K562 (cell line): ENCODE results near the gene MAN2B1. TPM values are rescaled to one million over a fixed set of nuclear protein-coding genes. Genes with fewer than 3 reads are reported as not detected.

Source experiments
- ADNP ChIP-seq: fragments of 200-800 bp; sonication (Bioruptor generic); IDR thresholded peaks from 2 replicates; pipeline ENCODE4 v1.6.1; 2016; ENCODE audit warnings: missing genetic modification characterization, missing compliant biosample characterization
- DIDO1 ChIP-seq: fragments of 450-650 bp; IDR thresholded peaks from 2 replicates; pipeline ENCODE4 v1.6.1; 2016; ENCODE audit warnings: low read depth, missing biosample characterization, missing genetic modification characterization
- ERF ChIP-seq: fragments of 450-650 bp; formaldehyde crosslinking; IDR thresholded peaks from 2 replicates; pipeline ENCODE4 v1.4.0; 2020; ENCODE audit warnings: mild to moderate bottlenecking, mixed read lengths
- ETS1 ChIP-seq: conservative IDR thresholded peaks from 2 replicates; pipeline ENCODE4 v1.6.1; 2011; ENCODE audit warnings: low read depth, mild to moderate bottlenecking, low read length; ENCODE audit not compliant: control insufficient read depth
- MNT ChIP-seq, 2 experiments: fragments of 450-650 bp; conservative IDR thresholded peaks; 2 replicates each; pipeline ENCODE4 v1.6.1; 2017; ENCODE audit warnings: mild to moderate bottlenecking in 2 of 2, moderate library complexity in 2 of 2
- MYBL2 ChIP-seq, 2 experiments: fragments of 450-650 bp in 1 of 2; sonication (generic) in 1 of 2; formaldehyde crosslinking in 1 of 2; IDR thresholded peaks; 2 replicates each; pipeline versions ENCODE4 v1.6.1 to v1.8.1; 2017 to 2022; ENCODE audit warnings: borderline replicate concordance in 1 of 2, inconsistent platforms in 1 of 2, low read depth in 1 of 2, mild to moderate bottlenecking in 1 of 2, missing genetic modification reagents in 1 of 2, moderate library complexity in 1 of 2
- NFATC3 ChIP-seq: fragments of 450-650 bp; IDR thresholded peaks from 2 replicates; pipeline ENCODE4 v1.6.1; 2017; ENCODE audit warnings: mild to moderate bottlenecking
- SMAD2 ChIP-seq: fragments of 150-350 bp; IDR thresholded peaks from 2 replicates; pipeline ENCODE4 v1.6.1; 2014; ENCODE audit warnings: low read depth, mild to moderate bottlenecking, low read length
- SP1 ChIP-seq: sonication (generic); formaldehyde crosslinking; IDR thresholded peaks from 2 replicates; pipeline ENCODE4 v1.8.1; 2022; ENCODE audit warnings: mild to moderate bottlenecking, missing genetic modification reagents
- ZBTB17 ChIP-seq: fragments of 450-650 bp; formaldehyde crosslinking; IDR thresholded peaks from 2 replicates; pipeline ENCODE4 v1.4.0; 2020; ENCODE audit warnings: mild to moderate bottlenecking
- ZNF766 ChIP-seq: fragments of 200-800 bp; sonication (Bioruptor generic); conservative IDR thresholded peaks from 2 replicates; pipeline ENCODE4 v1.6.1; 2016; ENCODE audit warnings: missing genetic modification characterization, missing compliant biosample characterization
- polyA plus RNA-seq, 8 experiments: library from polyadenylated mRNA; depleted of rRNA in 4 of 8; stranded (reverse) in 5 of 8; unstranded in 3 of 8; fragments of >200 nt; fragmentation: Nextera tagmentation in 2 of 8; fragmentation: Illumina TruSeq in 1 of 8; extraction: Ambion mirVana in 2 of 8; extraction: Trizol in 1 of 8; gene quantifications; 2 replicates each; pipeline versions ENCODE4 v1.2.1 to v1.2.3, GENCODE V29; 2011 to 2014; ENCODE audit warnings: inconsistent platforms in 1 of 8, missing spikeins in 1 of 8
- total RNA-seq, 7 experiments: library from RNA; depleted of rRNA in 6 of 7; stranded (reverse); fragments of >200 nt in 6 of 7; fragmentation: Illumina TruSeq in 2 of 7; extraction: Trizol in 2 of 7; gene quantifications; 2 replicates each; pipeline versions ENCODE4 v1.2.1 to v1.2.3, GENCODE V29; 2011 to 2021; ENCODE audit warnings: low replicate concordance in 1 of 7
- TF ChIP-seq, protein P1 (sequence below): sonication (generic); formaldehyde crosslinking; IDR thresholded peaks from 2 replicates; pipeline ENCODE4 v1.8.1; 2023; ENCODE audit warnings: missing genetic modification reagents, mild to moderate bottlenecking, borderline replicate concordance
- TF ChIP-seq, protein P2 (sequence below): fragments of 450-650 bp; IDR thresholded peaks from 2 replicates; pipeline ENCODE4 v1.6.1; 2017; ENCODE audit warnings: antibody characterized with exemption, mild to moderate bottlenecking

MAN2B1 gene
- total and polyA plus RNA-seq, 9 of the 15 experiments (the other 6 are each of a cell fraction or from before 2014, with no cell fraction given): 0.59 to 33.8 (median 11.4) TPM

GRCh38 chr19:12669270-12670158 is 3.0 kb upstream of the MAN2B1 start (continued):
- TF ChIP-seq, protein P1, sequence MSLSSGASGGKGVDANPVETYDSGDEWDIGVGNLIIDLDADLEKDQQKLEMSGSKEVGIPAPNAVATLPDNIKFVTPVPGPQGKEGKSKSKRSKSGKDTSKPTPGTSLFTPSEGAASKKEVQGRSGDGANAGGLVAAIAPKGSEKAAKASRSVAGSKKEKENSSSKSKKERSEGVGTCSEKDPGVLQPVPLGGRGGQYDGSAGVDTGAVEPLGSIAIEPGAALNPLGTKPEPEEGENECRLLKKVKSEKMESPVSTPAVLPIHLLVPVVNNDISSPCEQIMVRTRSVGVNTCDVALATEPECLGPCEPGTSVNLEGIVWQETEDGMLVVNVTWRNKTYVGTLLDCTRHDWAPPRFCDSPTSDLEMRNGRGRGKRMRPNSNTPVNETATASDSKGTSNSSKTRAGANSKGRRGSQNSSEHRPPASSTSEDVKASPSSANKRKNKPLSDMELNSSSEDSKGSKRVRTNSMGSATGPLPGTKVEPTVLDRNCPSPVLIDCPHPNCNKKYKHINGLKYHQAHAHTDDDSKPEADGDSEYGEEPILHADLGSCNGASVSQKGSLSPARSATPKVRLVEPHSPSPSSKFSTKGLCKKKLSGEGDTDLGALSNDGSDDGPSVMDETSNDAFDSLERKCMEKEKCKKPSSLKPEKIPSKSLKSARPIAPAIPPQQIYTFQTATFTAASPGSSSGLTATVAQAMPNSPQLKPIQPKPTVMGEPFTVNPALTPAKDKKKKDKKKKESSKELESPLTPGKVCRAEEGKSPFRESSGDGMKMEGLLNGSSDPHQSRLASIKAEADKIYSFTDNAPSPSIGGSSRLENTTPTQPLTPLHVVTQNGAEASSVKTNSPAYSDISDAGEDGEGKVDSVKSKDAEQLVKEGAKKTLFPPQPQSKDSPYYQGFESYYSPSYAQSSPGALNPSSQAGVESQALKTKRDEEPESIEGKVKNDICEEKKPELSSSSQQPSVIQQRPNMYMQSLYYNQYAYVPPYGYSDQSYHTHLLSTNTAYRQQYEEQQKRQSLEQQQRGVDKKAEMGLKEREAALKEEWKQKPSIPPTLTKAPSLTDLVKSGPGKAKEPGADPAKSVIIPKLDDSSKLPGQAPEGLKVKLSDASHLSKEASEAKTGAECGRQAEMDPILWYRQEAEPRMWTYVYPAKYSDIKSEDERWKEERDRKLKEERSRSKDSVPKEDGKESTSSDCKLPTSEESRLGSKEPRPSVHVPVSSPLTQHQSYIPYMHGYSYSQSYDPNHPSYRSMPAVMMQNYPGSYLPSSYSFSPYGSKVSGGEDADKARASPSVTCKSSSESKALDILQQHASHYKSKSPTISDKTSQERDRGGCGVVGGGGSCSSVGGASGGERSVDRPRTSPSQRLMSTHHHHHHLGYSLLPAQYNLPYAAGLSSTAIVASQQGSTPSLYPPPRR (CRISPR knock-in tag): no peak
- TF ChIP-seq ETS1: peak; percentile 66; the same call in 1 of the 2 replicates
- TF ChIP-seq SP1: peak; percentile 62
- no peak for TF ChIP-seq SMAD2
- 0 out of 2 replicates have a peak, but pooled peaks have one; percentile 69 for TF ChIP-seq ERF
- TF ChIP-seq, protein P2, sequence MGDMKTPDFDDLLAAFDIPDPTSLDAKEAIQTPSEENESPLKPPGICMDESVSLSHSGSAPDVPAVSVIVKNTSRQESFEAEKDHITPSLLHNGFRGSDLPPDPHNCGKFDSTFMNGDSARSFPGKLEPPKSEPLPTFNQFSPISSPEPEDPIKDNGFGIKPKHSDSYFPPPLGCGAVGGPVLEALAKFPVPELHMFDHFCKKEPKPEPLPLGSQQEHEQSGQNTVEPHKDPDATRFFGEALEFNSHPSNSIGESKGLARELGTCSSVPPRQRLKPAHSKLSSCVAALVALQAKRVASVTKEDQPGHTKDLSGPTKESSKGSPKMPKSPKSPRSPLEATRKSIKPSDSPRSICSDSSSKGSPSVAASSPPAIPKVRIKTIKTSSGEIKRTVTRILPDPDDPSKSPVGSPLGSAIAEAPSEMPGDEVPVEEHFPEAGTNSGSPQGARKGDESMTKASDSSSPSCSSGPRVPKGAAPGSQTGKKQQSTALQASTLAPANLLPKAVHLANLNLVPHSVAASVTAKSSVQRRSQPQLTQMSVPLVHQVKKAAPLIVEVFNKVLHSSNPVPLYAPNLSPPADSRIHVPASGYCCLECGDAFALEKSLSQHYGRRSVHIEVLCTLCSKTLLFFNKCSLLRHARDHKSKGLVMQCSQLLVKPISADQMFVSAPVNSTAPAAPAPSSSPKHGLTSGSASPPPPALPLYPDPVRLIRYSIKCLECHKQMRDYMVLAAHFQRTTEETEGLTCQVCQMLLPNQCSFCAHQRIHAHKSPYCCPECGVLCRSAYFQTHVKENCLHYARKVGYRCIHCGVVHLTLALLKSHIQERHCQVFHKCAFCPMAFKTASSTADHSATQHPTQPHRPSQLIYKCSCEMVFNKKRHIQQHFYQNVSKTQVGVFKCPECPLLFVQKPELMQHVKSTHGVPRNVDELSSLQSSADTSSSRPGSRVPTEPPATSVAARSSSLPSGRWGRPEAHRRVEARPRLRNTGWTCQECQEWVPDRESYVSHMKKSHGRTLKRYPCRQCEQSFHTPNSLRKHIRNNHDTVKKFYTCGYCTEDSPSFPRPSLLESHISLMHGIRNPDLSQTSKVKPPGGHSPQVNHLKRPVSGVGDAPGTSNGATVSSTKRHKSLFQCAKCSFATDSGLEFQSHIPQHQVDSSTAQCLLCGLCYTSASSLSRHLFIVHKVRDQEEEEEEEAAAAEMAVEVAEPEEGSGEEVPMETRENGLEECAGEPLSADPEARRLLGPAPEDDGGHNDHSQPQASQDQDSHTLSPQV: 0 out of 2 replicates have a peak, but pooled peaks have one; percentile 15
- TF ChIP-seq ZBTB17: no peak
- TF ChIP-seq NFATC3: peak; percentile 96
- TF ChIP-seq ZNF766 (CRISPR knock-in tag): peak; percentile 45; the same call in 1 of the 2 replicates
- TF ChIP-seq MYBL2 (IDR thresholded peaks at IDR 0.05; ENCODE audit: low read depth): no peak
- no peak for TF ChIP-seq MYBL2 (CRISPR knock-in tag; IDR thresholded peaks at IDR 0.05; ENCODE audit: borderline replicate concordance)
- TF ChIP-seq DIDO1 (tag): peak; percentile 100
- no peak for TF ChIP-seq ADNP (tag)
- peak; percentile 96 to 98 for TF ChIP-seq MNT (conservative IDR thresholded peaks at IDR 0.05)
